MM.1S (cell line): ENCODE data around the gene CCBE1.

Experiments used
- DNase-seq: peaks from one replicate; pipeline ENCODE4 v3.0.0-alpha.2; 2015
- H2AFZ ChIP-seq: fragments of 300-600 bp; sonication (generic); 2 replicates; pipeline ENCODE4 v1.6.0; 2016; ENCODE audit warnings: antibody characterized with exemption, low read length
- H3F3A ChIP-seq: fragments of 300-600 bp; sonication (generic); 2 replicates; pipeline ENCODE4 v1.6.1; 2016; ENCODE audit warnings: mild to moderate bottlenecking, antibody characterized with exemption, low read length, moderate library complexity, mixed read lengths; ENCODE audit not compliant: insufficient read depth
- H3K27ac ChIP-seq: fragments of 300-600 bp; sonication (generic); 2 replicates; pipeline ENCODE4 v1.5.1; 2016; ENCODE audit warnings: mild to moderate bottlenecking, low read length
- H3K27me3 ChIP-seq: fragments of 300-600 bp; sonication (generic); replicated peaks from 2 replicates; pipeline ENCODE4 v1.6.0; 2016; ENCODE audit warnings: low read length; ENCODE audit not compliant: insufficient read depth
- H3K36me3 ChIP-seq: fragments of 300-600 bp; sonication (generic); replicated peaks from 2 replicates; pipeline ENCODE4 v1.6.1; 2016; ENCODE audit warnings: mild to moderate bottlenecking, low read length, mixed read lengths; ENCODE audit not compliant: insufficient read depth
- H3K4me1 ChIP-seq: fragments of 300-600 bp; sonication (generic); 2 replicates; pipeline ENCODE4 v1.6.1; 2016; ENCODE audit warnings: low read length, mixed read lengths
- H3K4me2 ChIP-seq: fragments of 300-600 bp; sonication (generic); 2 replicates; pipeline ENCODE4 v1.6.0; 2016; ENCODE audit warnings: low read depth, low read length
- H3K4me3 ChIP-seq: fragments of 300-600 bp; sonication (generic); 2 replicates; pipeline ENCODE4 v1.5.1; 2016; ENCODE audit warnings: low read length, mixed read lengths
- H3K79me2 ChIP-seq: fragments of 300-600 bp; sonication (generic); 2 replicates; pipeline ENCODE4 v1.6.1; 2016; ENCODE audit warnings: mixed run types, low read length, mixed read lengths
- H3K9ac ChIP-seq: fragments of 300-600 bp; sonication (generic); 2 replicates; pipeline ENCODE4 v1.6.1; 2016; ENCODE audit warnings: low read length, mixed read lengths
- H3K9me2 ChIP-seq: fragments of 300-600 bp; sonication (generic); replicated peaks from 2 replicates; pipeline ENCODE4 v1.6.1; 2016; ENCODE audit warnings: mild to moderate bottlenecking, low read length, mixed read lengths; ENCODE audit not compliant: insufficient read depth
- H3K9me3 ChIP-seq: fragments of 300-600 bp; sonication (generic); replicated peaks from 2 replicates; pipeline ENCODE4 v1.6.1; 2016; ENCODE audit warnings: mild to moderate bottlenecking, low read length, mixed read lengths; ENCODE audit not compliant: insufficient read depth
- H4K20me1 ChIP-seq: fragments of 300-600 bp; sonication (generic); 2 replicates; pipeline ENCODE4 v1.6.1; 2016; ENCODE audit warnings: mild to moderate bottlenecking, low read length, moderate library complexity, mixed read lengths; ENCODE audit not compliant: insufficient read depth
- CTCF ChIP-seq: fragments of 300-600 bp; sonication (generic); IDR thresholded peaks from 2 replicates; pipeline ENCODE4 v1.5.1; 2016; ENCODE audit warnings: antibody characterized with exemption, low read length, mixed read lengths
- EZH2 ChIP-seq: fragments of 300-600 bp; sonication (generic); optimal IDR thresholded peaks from 2 replicates; pipeline ENCODE3; 2017; ENCODE audit warnings: low read depth, mild to moderate bottlenecking, antibody characterized with exemption, low read length, mixed read lengths
- EZH2phosphoT487 ChIP-seq: fragments of 300-600 bp; sonication (generic); IDR thresholded peaks from 2 replicates; pipeline ENCODE4 v1.6.1; 2018; ENCODE audit warnings: antibody characterized with exemption, low read length

The CCBE1 gene

DNA sequence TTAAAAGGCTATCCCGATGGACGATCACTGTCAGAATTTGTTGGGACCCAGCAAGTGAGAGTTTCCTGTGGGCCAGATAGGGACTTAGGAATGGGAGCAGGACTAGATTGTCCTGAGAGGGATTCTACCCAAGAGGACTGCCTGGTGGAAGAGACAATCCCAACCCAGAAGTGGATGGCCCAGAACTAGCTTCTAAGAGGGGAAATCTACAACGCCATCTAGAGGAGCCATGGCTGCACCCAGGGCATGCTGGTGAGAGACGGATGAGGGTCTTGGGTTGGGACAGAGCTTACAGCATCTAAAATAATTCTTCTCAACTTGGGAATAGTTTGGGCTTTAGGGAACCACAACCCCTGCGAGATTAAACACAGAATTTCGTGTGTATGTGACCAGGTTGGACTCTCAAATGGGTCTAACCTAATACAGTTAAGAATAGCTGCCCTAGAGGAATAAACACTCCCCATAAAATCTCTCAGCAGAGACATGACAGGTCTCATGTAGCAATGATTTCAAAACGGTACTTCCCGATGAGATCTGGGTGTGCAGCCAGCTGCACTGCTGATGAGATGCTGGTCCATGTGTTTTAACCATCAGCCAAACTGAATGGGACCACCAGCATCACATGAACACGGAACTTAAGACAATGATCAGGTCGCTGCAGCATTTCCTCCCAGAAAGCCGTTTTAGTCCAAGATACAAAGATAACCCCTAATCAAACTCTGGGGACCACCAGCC, 50.8 kb downstream of the CCBE1 start:
- no peaks in the 10 kb centered on the region for H3K9me3 ChIP-seq
- H3K4me2 ChIP-seq, result no peak overlapping the region
- no peak for TF ChIP-seq EZH2phosphoT487
- no peak for TF ChIP-seq CTCF
- no peak for TF ChIP-seq EZH2
- no peak overlapping the region for H3K9ac ChIP-seq
- no peak overlapping the region for H3K4me3 ChIP-seq
- no peaks in the 10 kb centered on the region for H3K79me2 ChIP-seq
- H3K27ac ChIP-seq, result no peak overlapping the region
- H3F3A ChIP-seq, result no peaks in the 10 kb centered on the region
- H2AFZ ChIP-seq, result no peak overlapping the region
- no peak for DNase-seq
- no peaks in the 10 kb centered on the region for H3K36me3 ChIP-seq
- H4K20me1 ChIP-seq, result no peaks in the 10 kb centered on the region
- no peaks in the 10 kb centered on the region for H3K27me3 ChIP-seq
- H3K4me1 ChIP-seq, result no peaks in the 10 kb centered on the region
- no peaks in the 10 kb centered on the region for H3K9me2 ChIP-seq

DNA sequence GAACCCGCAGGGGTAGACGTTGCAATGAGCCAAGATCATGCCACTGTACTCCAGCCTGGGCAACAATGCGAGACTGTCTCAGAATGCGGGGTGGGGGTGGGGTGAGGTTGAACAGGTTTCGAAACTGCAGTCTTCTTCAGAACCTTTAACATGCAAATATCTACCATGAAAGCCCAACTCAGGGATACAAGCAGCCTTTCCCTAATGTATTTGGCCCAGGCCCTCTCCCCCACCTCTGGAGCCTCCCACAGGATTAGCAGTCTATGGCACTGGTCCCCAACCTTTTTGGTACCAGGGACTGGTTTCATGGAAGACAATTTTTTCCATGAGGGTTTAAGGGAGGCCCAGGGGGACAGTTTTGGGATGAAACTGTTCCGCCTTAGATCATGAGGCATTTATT, 53.5 kb downstream of the CCBE1 start:
- TF ChIP-seq EZH2 (no peak), EZH2phosphoT487 (no peak), CTCF (no peak)
- Histone ChIP-seq H3F3A (no peaks in the 10 kb centered on the region), H3K4me3 (no peak overlapping the region), H3K4me1 (no peaks in the 10 kb centered on the region), H2AFZ (no peak overlapping the region), H3K36me3 (no peaks in the 10 kb centered on the region), H4K20me1 (no peaks in the 10 kb centered on the region), H3K27ac (no peak overlapping the region), H3K9ac (no peak overlapping the region), H3K27me3 (no peaks in the 10 kb centered on the region), H3K9me2 (no peaks in the 10 kb centered on the region), H3K9me3 (no peaks in the 10 kb centered on the region), H3K79me2 (no peaks in the 10 kb centered on the region), H3K4me2 (no peak overlapping the region)
- no peak for DNase-seq

GRCh38 chr18:59640721-59641120, 56.5 kb downstream of the CCBE1 start:
- DNase-seq, result no peak
- H3K9me2 ChIP-seq, result no peaks in the 10 kb centered on the region
- no peaks in the 10 kb centered on the region for H4K20me1 ChIP-seq
- H3F3A ChIP-seq, result no peaks in the 10 kb centered on the region
- no peaks in the 10 kb centered on the region for H3K27me3 ChIP-seq
- H3K9ac ChIP-seq, result no peak overlapping the region
- no peaks in the 10 kb centered on the region for H3K79me2 ChIP-seq
- no peak overlapping the region for H2AFZ ChIP-seq
- no peak overlapping the region for H3K27ac ChIP-seq
- no peak for TF ChIP-seq CTCF
- TF ChIP-seq EZH2, result no peak
- no peak for TF ChIP-seq EZH2phosphoT487
- H3K9me3 ChIP-seq, result no peaks in the 10 kb centered on the region
- no peak overlapping the region for H3K4me3 ChIP-seq
- H3K4me1 ChIP-seq, result no peaks in the 10 kb centered on the region
- H3K36me3 ChIP-seq, result no peaks in the 10 kb centered on the region
- no peak overlapping the region for H3K4me2 ChIP-seq
